K562 (cell line): ENCODE data around the gene LRCH1. TPM values are rescaled to one million over a fixed set of nuclear protein-coding genes. Genes with fewer than 3 reads are reported as not detected.

Experiments used
- ATAC-seq: fragments of 200-7000 bp; cut with Tn5 transposase; 3 replicates; pipeline ENCODE4 v1.9.1; 2020; ENCODE audit warnings: moderate library complexity
- BruUV-seq: library from RNA; stranded (reverse); fragments of 400-500 nt; replicated peaks from 2 replicates; lab custom pipeline; 2021; lab: Mats Ljungman, UMichigan
- CTCF ChIA-PET: fragments of 300-600 bp; formaldehyde crosslinking; extraction: SDS; loops from one replicate; lab custom pipeline; 2021; ENCODE audit warnings: low intra/inter-chr PET ratio; lab: Yijun Ruan, JAX
- POLR2A ChIA-PET: fragments of 300-600, 350-650 bp; sonication (Branson Sonifier 250); formaldehyde crosslinking; extraction: SDS; loops from one replicate; lab custom pipeline; 2021; ENCODE audit warnings: antibody characterized with exemption, inconsistent platforms; lab: Yijun Ruan, JAX
- DNase-seq, 4 experiments: peaks; one replicate each; pipeline versions ENCODE4 v3.0.0 to v3.0.0-alpha.2; 2011 to 2018; ENCODE audit warnings: low spot score in 3 of 4, mixed read lengths in 3 of 4; ENCODE audit errors: extremely low read depth in 1 of 4
- FAIRE-seq: peaks from 2 replicates; lab custom pipeline; 2011; peaks lifted over from hg19 to GRCh38; lab: Jason Lieb, UNC
- H2AFZ ChIP-seq: 2 replicates; pipeline ENCODE4 v1.6.0; 2011; ENCODE audit warnings: low read depth, low read length, control low read depth, inconsistent platforms
- H3K27ac ChIP-seq: fragments of 200-600 bp; 3 replicates; pipeline ENCODE4 v1.8.0; 2011; ENCODE audit warnings: low read depth, mild to moderate bottlenecking, control low read depth, inconsistent platforms, low read length, moderate library complexity, mixed read lengths; ENCODE audit errors: extremely low read depth
- H3K27me3 ChIP-seq, 2 experiments: fragments of 300-600 bp in 1 of 2; 2 replicates in 1 of 2; 3 replicates in 1 of 2; pipeline versions ENCODE4 v1.6.0 to v1.8.0; 2011; ENCODE audit warnings: inconsistent platforms in 2 of 2, low read length in 2 of 2, mild to moderate bottlenecking in 1 of 2, mixed read lengths in 1 of 2, moderate library complexity in 1 of 2; ENCODE audit not compliant: control insufficient read depth in 2 of 2, insufficient read depth in 2 of 2
- H3K36me3 ChIP-seq: fragments of 300-600 bp; 3 replicates; pipeline ENCODE4 v1.8.0; 2011; ENCODE audit warnings: mild to moderate bottlenecking, low read length, inconsistent platforms; ENCODE audit not compliant: control insufficient read depth, insufficient read depth
- H3K4me1 ChIP-seq, 2 experiments: fragments of 200-600 bp in 1 of 2; replicated peaks in 1 of 2; 2 replicates in 1 of 2; 3 replicates in 1 of 2; pipeline versions ENCODE4 v1.5.1 to v1.8.0; 2011; ENCODE audit warnings: inconsistent platforms in 2 of 2, low read length in 2 of 2, mild to moderate bottlenecking in 1 of 2, mixed read lengths in 1 of 2, moderate library complexity in 1 of 2; ENCODE audit not compliant: control insufficient read depth in 2 of 2, insufficient read depth in 2 of 2
- H3K4me2 ChIP-seq: 2 replicates; pipeline ENCODE4 v1.6.1; 2011; ENCODE audit warnings: low read length, control low read depth, inconsistent platforms, mixed read lengths; ENCODE audit not compliant: insufficient read depth
- H3K4me3 ChIP-seq: fragments of 200-600 bp; sonication (generic), shearing (Covaris generic); 2 replicates; pipeline ENCODE4 v1.5.1; 2016; ENCODE audit warnings: control low read depth, inconsistent platforms
- H3K79me2 ChIP-seq: fragments of 200-600 bp; 3 replicates; pipeline ENCODE4 v1.8.0; 2011; ENCODE audit warnings: low read length, inconsistent platforms; ENCODE audit not compliant: control insufficient read depth, insufficient read depth
- H3K9ac ChIP-seq, 2 experiments: 2 replicates each; pipeline versions ENCODE4 v1.6.0 to v1.6.1; 2011; ENCODE audit warnings: low read depth in 2 of 2, low read length in 2 of 2, control low read depth in 1 of 2, inconsistent platforms in 1 of 2, mild to moderate bottlenecking in 1 of 2, mixed read lengths in 1 of 2; ENCODE audit not compliant: insufficient read depth in 1 of 2
- H3K9me1 ChIP-seq: one replicate; pipeline ENCODE4 v1.6.0; 2011; ENCODE audit warnings: inconsistent platforms, mild to moderate bottlenecking, low read length, moderate library complexity; ENCODE audit not compliant: control insufficient read depth, insufficient read depth
- H3K9me3 ChIP-seq: replicated peaks from 2 replicates; pipeline ENCODE4 v1.5.1; 2011; ENCODE audit warnings: low read depth, low read length, inconsistent platforms; ENCODE audit not compliant: control insufficient read depth, insufficient read depth
- H4K20me1 ChIP-seq: replicated peaks from 2 replicates; pipeline ENCODE4 v1.6.1; 2011; ENCODE audit warnings: low read length, inconsistent platforms, mixed read lengths; ENCODE audit not compliant: control insufficient read depth, insufficient read depth
- RUNX1 ChIP-seq: sonication (generic); IDR thresholded peaks from 2 replicates; pipeline ENCODE4 v1.6.1; 2016; ENCODE audit warnings: antibody characterized with exemption, low read depth
- ZBTB8A ChIP-seq: fragments of 450-650 bp; IDR thresholded peaks from 2 replicates; pipeline ENCODE4 v1.6.1; 2018; ENCODE audit warnings: mild to moderate bottlenecking, moderate library complexity; ENCODE audit not compliant: partially characterized antibody
- WGBS: fragments of 100-300 bp; shearing (Covaris generic); methylation state at CpG from one replicate; pipeline ENCODE4 v1.1.6; 2016; ENCODE audit warnings: low coverage, mixed read lengths; ENCODE audit not compliant: insufficient coverage; ENCODE audit errors: missing lambda C conversion rate; 5-methylcytosine and 5-hydroxymethylcytosine counted together
- in situ Hi-C: fragments of 300-500 bp; cut with MboI; formaldehyde crosslinking; loops from 4 replicates; pipeline ENCODE4 v1.15.0; 2018; ENCODE audit warnings: inconsistent platforms, mixed read lengths
- intact Hi-C: fragments of 100-400 bp; cut with micrococcal nuclease; formaldehyde crosslinking; loops from 2 replicates; pipeline ENCODE4 v1.14.2; 2022
- polyA plus RNA-seq, 8 experiments: library from polyadenylated mRNA; depleted of rRNA in 4 of 8; stranded (reverse) in 5 of 8; unstranded in 3 of 8; fragments of >200 nt; fragmentation: Nextera tagmentation in 2 of 8; fragmentation: Illumina TruSeq in 1 of 8; extraction: Ambion mirVana in 2 of 8; extraction: Trizol in 1 of 8; gene quantifications; 2 replicates each; pipeline versions ENCODE4 v1.2.1 to v1.2.3, GENCODE V29; 2011 to 2014; ENCODE audit warnings: inconsistent platforms in 1 of 8, missing spikeins in 1 of 8
- total RNA-seq, 7 experiments: library from RNA; depleted of rRNA in 6 of 7; stranded (reverse); fragments of >200 nt in 6 of 7; fragmentation: Illumina TruSeq in 2 of 7; extraction: Trizol in 2 of 7; gene quantifications; 2 replicates each; pipeline versions ENCODE4 v1.2.1 to v1.2.3, GENCODE V29; 2011 to 2021; ENCODE audit warnings: low replicate concordance in 1 of 7
- TF ChIP-seq, protein P1 (sequence below): fragments of 250-450 bp; sonication (Bioruptor Pico); IDR thresholded peaks from 2 replicates; pipeline ENCODE4 v1.8.0; 2022; ENCODE audit warnings: moderate library complexity, mild to moderate bottlenecking, inconsistent platforms
- TF ChIP-seq, protein P2 (sequence below), 2 experiments: fragments of 450-650 bp; conservative IDR thresholded peaks; 2 replicates each; pipeline ENCODE4 v1.6.1; 2017; ENCODE audit warnings: mild to moderate bottlenecking in 2 of 2, moderate library complexity in 2 of 2
- TF ChIP-seq, protein P3 (sequence below): fragments of 450-650 bp; formaldehyde crosslinking; IDR thresholded peaks from 2 replicates; pipeline ENCODE4 v1.4.0; 2020; ENCODE audit warnings: mild to moderate bottlenecking, mixed read lengths

Gene LRCH1
- total and polyA plus RNA-seq, 9 of the 15 experiments (the other 6 are each of a cell fraction or from before 2014, with no cell fraction given), result 1.1 to 6.8 (median 3.7) TPM

- Histone ChIP-seq H3K4me2 (no peak overlapping the region), H4K20me1 (no peaks in the 10 kb centered on the region; the same call in 1 of the 2 replicates), H3K4me1 (peaks cover 0 to 7% of the 10 kb centered on the region in 2 experiments; a peak in 2 of 5 replicates), H2AFZ (no peak overlapping the region), H3K9me3 (no peaks in the 10 kb centered on the region), H3K4me3 (no peak overlapping the region), H3K27me3 (no peaks in the 10 kb centered on the region), H3K27ac (no peak overlapping the region), H3K9ac (no peak overlapping the region), H3K9me1 (no peaks in the 10 kb centered on the region), H3K79me2 (peaks cover 18% of the 10 kb centered on the region), H3K36me3 (no peaks in the 10 kb centered on the region)
- POLR2A ChIA-PET, result interaction anchor here (1.2 kb wide), 1 partner anchor 35 kb away, joined by 3 read pairs; no protein-coding TSS in a partner anchor
- TF ChIP-seq ZBTB8A (no peak), RUNX1 (no peak)
- TF ChIP-seq, protein P1, sequence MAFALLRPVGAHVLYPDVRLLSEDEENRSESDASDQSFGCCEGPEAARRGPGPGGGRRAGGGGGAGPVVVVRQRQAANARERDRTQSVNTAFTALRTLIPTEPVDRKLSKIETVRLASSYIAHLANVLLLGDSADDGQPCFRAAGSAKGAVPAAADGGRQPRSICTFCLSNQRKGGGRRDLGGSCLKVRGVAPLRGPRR (CRISPR knock-in tag), result no peak
- TF ChIP-seq, protein P2, sequence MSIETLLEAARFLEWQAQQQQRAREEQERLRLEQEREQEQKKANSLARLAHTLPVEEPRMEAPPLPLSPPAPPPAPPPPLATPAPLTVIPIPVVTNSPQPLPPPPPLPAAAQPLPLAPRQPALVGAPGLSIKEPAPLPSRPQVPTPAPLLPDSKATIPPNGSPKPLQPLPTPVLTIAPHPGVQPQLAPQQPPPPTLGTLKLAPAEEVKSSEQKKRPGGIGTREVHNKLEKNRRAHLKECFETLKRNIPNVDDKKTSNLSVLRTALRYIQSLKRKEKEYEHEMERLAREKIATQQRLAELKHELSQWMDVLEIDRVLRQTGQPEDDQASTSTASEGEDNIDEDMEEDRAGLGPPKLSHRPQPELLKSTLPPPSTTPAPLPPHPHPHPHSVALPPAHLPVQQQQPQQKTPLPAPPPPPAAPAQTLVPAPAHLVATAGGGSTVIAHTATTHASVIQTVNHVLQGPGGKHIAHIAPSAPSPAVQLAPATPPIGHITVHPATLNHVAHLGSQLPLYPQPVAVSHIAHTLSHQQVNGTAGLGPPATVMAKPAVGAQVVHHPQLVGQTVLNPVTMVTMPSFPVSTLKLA (conservative IDR thresholded peaks at IDR 0.05), result no peak
- TF ChIP-seq, protein P3, sequence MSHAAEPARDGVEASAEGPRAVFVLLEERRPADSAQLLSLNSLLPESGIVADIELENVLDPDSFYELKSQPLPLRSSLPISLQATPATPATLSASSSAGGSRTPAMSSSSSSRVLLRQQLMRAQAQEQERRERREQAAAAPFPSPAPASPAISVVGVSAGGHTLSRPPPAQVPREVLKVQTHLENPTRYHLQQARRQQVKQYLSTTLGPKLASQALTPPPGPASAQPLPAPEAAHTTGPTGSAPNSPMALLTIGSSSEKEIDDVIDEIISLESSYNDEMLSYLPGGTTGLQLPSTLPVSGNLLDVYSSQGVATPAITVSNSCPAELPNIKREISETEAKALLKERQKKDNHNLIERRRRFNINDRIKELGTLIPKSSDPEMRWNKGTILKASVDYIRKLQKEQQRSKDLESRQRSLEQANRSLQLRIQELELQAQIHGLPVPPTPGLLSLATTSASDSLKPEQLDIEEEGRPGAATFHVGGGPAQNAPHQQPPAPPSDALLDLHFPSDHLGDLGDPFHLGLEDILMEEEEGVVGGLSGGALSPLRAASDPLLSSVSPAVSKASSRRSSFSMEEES, result no peak
- 50% methylated on average over 3 of the region's 3 CpGs for WGBS
- no TSS peak for BruUV-seq
- in situ Hi-C loops, result no loop called here
- no peak for FAIRE-seq
- no peak for DNase-seq
- intact Hi-C loops, result loop anchor here (10.0 kb wide), 1 partner anchor 124 kb away; no protein-coding TSS in a partner anchor
- CTCF ChIA-PET, result no interaction called here
- no peak for ATAC-seq
These were observed 48.0 kb downstream of the LRCH1 start for GRCh38 chr13:46600943-46601311.
